GM12878 (cell line): ENCODE data around the gene GUCA2B. TPM values are rescaled to one million over a fixed set of nuclear protein-coding genes. Genes with fewer than 3 reads are reported as not detected.

Source experiments
- ATAC-seq: fragments of 200-7000 bp; cut with Tn5 transposase; 3 replicates; pipeline ENCODE4 v1.9.1; 2020; ENCODE audit warnings: mild to moderate bottlenecking, moderate library complexity
- BruUV-seq: library from RNA; stranded (reverse); fragments of 400-500 nt; replicated peaks from 2 replicates; lab custom pipeline; 2021; lab: Mats Ljungman, UMichigan
- CTCF ChIA-PET: fragments of 300-600 bp; sonication (Branson Sonifier 250); formaldehyde crosslinking; extraction: SDS; loops from one replicate; lab custom pipeline; 2021; ENCODE audit warnings: inconsistent platforms; lab: Yijun Ruan, JAX
- POLR2A ChIA-PET: fragments of 350-600 bp; formaldehyde crosslinking; extraction: SDS; loops from one replicate; lab custom pipeline; 2021; ENCODE audit warnings: inconsistent platforms; lab: Charles Lee
- RAD21 ChIA-PET: fragments of 300-600 bp; sonication (Branson Sonifier 250); formaldehyde crosslinking; loops from one replicate; lab custom pipeline; 2023; ENCODE audit warnings: antibody characterized with exemption; ENCODE audit not compliant: unreplicated experiment; lab: Charles Lee
- SMC1A ChIA-PET: fragments of 300-600 bp; sonication (Branson Sonifier 250); formaldehyde crosslinking; loops from one replicate; lab custom pipeline; 2023; ENCODE audit not compliant: unreplicated experiment, uncharacterized antibody; lab: Charles Lee
- DNase-seq: peaks from one replicate; pipeline ENCODE4 v3.0.0-alpha.2; 2011; ENCODE audit warnings: low read depth, low spot score
- FAIRE-seq: peaks from 3 replicates; lab custom pipeline; 2011; peaks lifted over from hg19 to GRCh38; lab: Jason Lieb, UNC
- H2AFZ ChIP-seq: 2 replicates; pipeline ENCODE4 v1.6.0; 2011; ENCODE audit warnings: low read depth, low read length, control low read depth; ENCODE audit not compliant: control insufficient read depth
- H3K27ac ChIP-seq: 2 replicates; pipeline ENCODE4 v1.5.1; 2011; ENCODE audit warnings: control low read depth; ENCODE audit not compliant: control insufficient read depth, insufficient read depth
- H3K27me3 ChIP-seq, 2 experiments: replicated peaks in 1 of 2; 2 replicates each; pipeline versions ENCODE4 v1.6.0 to v1.6.1; 2011; ENCODE audit warnings: low read length in 1 of 2; ENCODE audit not compliant: control insufficient read depth in 2 of 2, insufficient read depth in 2 of 2
- H3K36me3 ChIP-seq, 2 experiments: 2 replicates each; pipeline ENCODE4 v1.5.1; 2011; ENCODE audit warnings: low read length in 1 of 2; ENCODE audit not compliant: control insufficient read depth in 2 of 2, insufficient read depth in 2 of 2
- H3K4me1 ChIP-seq: 2 replicates; pipeline ENCODE4 v1.6.1; 2011; ENCODE audit warnings: mild to moderate bottlenecking, low read length, moderate library complexity, mixed read lengths; ENCODE audit not compliant: control insufficient read depth, insufficient read depth
- H3K4me2 ChIP-seq: 2 replicates; pipeline ENCODE4 v1.6.0; 2011; ENCODE audit warnings: control low read depth; ENCODE audit not compliant: control insufficient read depth, insufficient read depth
- H3K4me3 ChIP-seq: fragments of 200-600 bp; sonication (generic); 2 replicates; pipeline ENCODE4 v1.5.1; 2016
- H3K79me2 ChIP-seq: 2 replicates; pipeline ENCODE4 v1.6.0; 2011; ENCODE audit warnings: low read length; ENCODE audit not compliant: control insufficient read depth, insufficient read depth
- H3K9ac ChIP-seq: 2 replicates; pipeline ENCODE4 v1.8.0; 2011; ENCODE audit warnings: low read length, control low read depth, mixed read lengths; ENCODE audit not compliant: control insufficient read depth, insufficient read depth
- H3K9me3 ChIP-seq: replicated peaks from 3 replicates; pipeline ENCODE4 v1.5.1; 2011; ENCODE audit warnings: mild to moderate bottlenecking, low read length; ENCODE audit not compliant: control insufficient read depth, insufficient read depth
- H4K20me1 ChIP-seq: 2 replicates; pipeline ENCODE4 v1.6.0; 2011; ENCODE audit not compliant: control insufficient read depth, insufficient read depth
- BHLHE40 ChIP-seq, 2 experiments: fragments of 450-650 bp in 1 of 2; IDR thresholded peaks; 2 replicates each; pipeline ENCODE4 v1.6.1; 2011 to 2017; ENCODE audit warnings: low read depth in 2 of 2, borderline replicate concordance in 1 of 2, improper control_type of control experiment in 1 of 2, low read length in 1 of 2, mild to moderate bottlenecking in 1 of 2
- CEBPZ ChIP-seq: fragments of 150-350 bp; IDR thresholded peaks from 2 replicates; pipeline ENCODE4 v1.6.1; 2016; ENCODE audit warnings: low read depth, low read length
- JUND ChIP-seq: IDR thresholded peaks from 2 replicates; pipeline ENCODE4 v1.6.1; 2012; ENCODE audit warnings: low read depth, mild to moderate bottlenecking, low read length, improper control_type of control experiment, moderate library complexity
- MLLT1 ChIP-seq: fragments of 450-650 bp; IDR thresholded peaks from 2 replicates; pipeline ENCODE4 v1.6.1; 2016; ENCODE audit warnings: mild to moderate bottlenecking
- MXI1 ChIP-seq: fragments of 150-350 bp; IDR thresholded peaks from 2 replicates; pipeline ENCODE4 v1.6.1; 2011; ENCODE audit warnings: low read depth, mild to moderate bottlenecking, inconsistent platforms, low read length, improper control_type of control experiment
- NR2C1 ChIP-seq: fragments of 450-650 bp; IDR thresholded peaks from 2 replicates; pipeline ENCODE4 v1.6.1; 2017; ENCODE audit warnings: antibody characterized with exemption, mild to moderate bottlenecking, moderate library complexity
- RFX5 ChIP-seq: IDR thresholded peaks from 2 replicates; pipeline ENCODE4 v1.6.1; 2011; ENCODE audit warnings: low read depth, low read length, improper control_type of control experiment
- SUPT20H ChIP-seq: IDR thresholded peaks from 2 replicates; pipeline ENCODE4 v1.6.1; 2011; ENCODE audit warnings: low read depth, mild to moderate bottlenecking, low read length, moderate library complexity, borderline replicate concordance; ENCODE audit not compliant: control insufficient read depth
- TBL1XR1 ChIP-seq: IDR thresholded peaks from 2 replicates; pipeline ENCODE4 v1.6.1; 2012; ENCODE audit warnings: low read depth, low read length, improper control_type of control experiment
- TCF12 ChIP-seq: IDR thresholded peaks from 2 replicates; pipeline ENCODE4 v1.6.1; 2011; ENCODE audit warnings: low read depth, mild to moderate bottlenecking, low read length
- ZZZ3 ChIP-seq: IDR thresholded peaks from 2 replicates; pipeline ENCODE4 v1.6.1; 2011; ENCODE audit warnings: low read depth; ENCODE audit not compliant: control insufficient read depth, insufficient read length
- WGBS: methylation state at CpG from one replicate; pipeline ENCODE4 v1.1.6; 2016; ENCODE audit warnings: low lambda C conversion rate; ENCODE audit not compliant: insufficient replicate concordance, insufficient coverage; ENCODE audit errors: missing lambda C conversion rate; 5-methylcytosine and 5-hydroxymethylcytosine counted together
- in situ Hi-C: fragments of 300-500 bp; cut with MboI; formaldehyde crosslinking; loops from 9 replicates; pipeline ENCODE4 v1.14.3; 2018; ENCODE audit warnings: mixed read lengths
- intact Hi-C: fragments of 100-400 bp; cut with micrococcal nuclease; formaldehyde crosslinking; loops from one replicate; pipeline ENCODE4 v1.14.2; 2022; ENCODE audit not compliant: unreplicated experiment
- polyA plus RNA-seq, 11 experiments: library from polyadenylated mRNA; depleted of rRNA in 4 of 11; unstranded in 6 of 11; stranded (reverse) in 5 of 11; fragments of >200 nt; fragmentation: Nextera tagmentation in 4 of 11; fragmentation: Illumina TruSeq in 1 of 11; extraction: Ambion mirVana in 4 of 11; extraction: Trizol in 1 of 11; gene quantifications; 1 replicate in 1 of 11; 2 replicates in 10 of 11; pipeline versions ENCODE4 v1.2.1 to v1.2.3, GENCODE V29; 2011 to 2016; ENCODE audit warnings: inconsistent platforms in 2 of 11, missing spikeins in 2 of 11, low read depth in 1 of 11
- total RNA-seq, 4 experiments: library from RNA; depleted of rRNA in 3 of 4; stranded (reverse); fragments of >200 nt in 3 of 4; fragmentation: Illumina TruSeq in 1 of 4; extraction: Trizol in 1 of 4; gene quantifications; 2 replicates each; pipeline versions ENCODE4 v1.2.1 to v1.2.3, GENCODE V29; 2013 to 2021

The GUCA2B gene
- total and polyA plus RNA-seq, 10 of the 15 experiments (the other 5 are each of a cell fraction or from before 2014, with no cell fraction given): not detected

GRCh38 chr1:42198251-42198650 lies 45.0 kb downstream of the GUCA2B start:
- DNase-seq (no peak), ATAC-seq (no peak), FAIRE-seq (no peak)
- Histone ChIP-seq H4K20me1 (no peaks in the 10 kb centered on the region), H3K27ac (no peak overlapping the region), H3K9ac (no peak overlapping the region), H2AFZ (no peak overlapping the region), H3K4me2 (no peak overlapping the region), H3K4me1 (no peaks in the 10 kb centered on the region), H3K79me2 (no peaks in the 10 kb centered on the region), H3K4me3 (no peak overlapping the region), H3K9me3 (peaks cover under 1% of the 10 kb centered on the region; the same call in 1 of the 3 replicates), H3K36me3 (peaks cover 2 to 12% of the 10 kb centered on the region in 2 experiments), H3K27me3 (no peaks in the 10 kb centered on the region)
- SMC1A ChIA-PET: no interaction called here
- WGBS: 77% methylated on average over 5 of the region's 5 CpGs
- intact Hi-C loops: no loop called here
- TF ChIP-seq JUND (no peak), RFX5 (no peak), MXI1 (no peak), NR2C1 (no peak), TBL1XR1 (no peak), CEBPZ (no peak), BHLHE40 (IDR thresholded peaks at IDR 0.05; ENCODE audit: borderline replicate concordance in 1 of 2, low read depth in 2 of 2, low read length in 1 of 2) (no peak), MLLT1 (no peak), ZZZ3 (no peak), TCF12 (no peak), SUPT20H (no peak)
- RAD21 ChIA-PET: no interaction called here
- POLR2A ChIA-PET: no interaction called here
- BruUV-seq: no TSS peak
- in situ Hi-C loops: no loop called here
- CTCF ChIA-PET: interaction anchor here (0.6 kb wide), 1 partner anchor 65 kb away, joined by 3 read pairs; no protein-coding TSS in a partner anchor
